GM12892 (cell line): Measurements from ENCODE around the gene RBFOX1.

ENCODE experiments used
- DNase-seq: peaks from one replicate; pipeline ENCODE4 v3.0.0; 2011; ENCODE audit not compliant: insufficient read length
- FAIRE-seq: peaks from 2 replicates; lab custom pipeline; 2011; peaks lifted over from hg19 to GRCh38; lab: Jason Lieb, UNC
- POLR2A ChIP-seq: IDR thresholded peaks from 2 replicates; pipeline ENCODE4 v1.6.1; 2011; ENCODE audit warnings: low read depth, low read length, control low read depth
- POLR2AphosphoS5 ChIP-seq: IDR thresholded peaks from 2 replicates; pipeline ENCODE4 v1.6.1; 2011; ENCODE audit warnings: low read depth, low read length, control low read depth
- TAF1 ChIP-seq: IDR thresholded peaks from 2 replicates; pipeline ENCODE4 v1.6.1; 2011; ENCODE audit warnings: low read depth, mild to moderate bottlenecking, control low read depth, low read length, borderline replicate concordance

Gene RBFOX1

DNA sequence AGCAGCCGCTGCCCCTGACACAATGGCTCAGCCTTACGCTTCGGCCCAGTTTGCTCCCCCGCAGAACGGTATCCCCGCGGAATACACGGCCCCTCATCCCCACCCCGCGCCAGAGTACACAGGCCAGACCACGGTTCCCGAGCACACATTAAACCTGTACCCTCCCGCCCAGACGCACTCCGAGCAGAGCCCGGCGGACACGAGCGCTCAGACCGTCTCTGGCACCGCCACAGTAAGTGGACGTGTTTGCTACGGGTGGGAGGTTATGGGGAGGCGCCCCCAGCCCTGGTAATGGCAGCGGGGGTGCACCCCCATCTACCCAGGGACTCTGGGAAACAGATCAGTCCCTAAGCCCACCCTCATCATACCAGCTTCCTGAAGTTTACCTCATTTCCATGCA lies 185.5 kb downstream of the RBFOX1 start:
- DNase-seq: no peak
- TF ChIP-seq TAF1: no peak
- no peak for TF ChIP-seq POLR2A
- TF ChIP-seq POLR2AphosphoS5: no peak
- FAIRE-seq: no peak

- TF ChIP-seq POLR2A: no peak
- TF ChIP-seq POLR2AphosphoS5: no peak
- TF ChIP-seq TAF1: no peak
- DNase-seq (no peak), FAIRE-seq (no peak)
These were observed 189.2 kb downstream of the RBFOX1 start for GRCh38 chr16:7521834-7522233.

GRCh38 chr16:7524419-7524818 lies 191.8 kb downstream of the RBFOX1 start:
- no peak for TF ChIP-seq POLR2AphosphoS5
- no peak for TF ChIP-seq TAF1
- TF ChIP-seq POLR2A: no peak
- FAIRE-seq (no peak), DNase-seq (no peak)

DNA sequence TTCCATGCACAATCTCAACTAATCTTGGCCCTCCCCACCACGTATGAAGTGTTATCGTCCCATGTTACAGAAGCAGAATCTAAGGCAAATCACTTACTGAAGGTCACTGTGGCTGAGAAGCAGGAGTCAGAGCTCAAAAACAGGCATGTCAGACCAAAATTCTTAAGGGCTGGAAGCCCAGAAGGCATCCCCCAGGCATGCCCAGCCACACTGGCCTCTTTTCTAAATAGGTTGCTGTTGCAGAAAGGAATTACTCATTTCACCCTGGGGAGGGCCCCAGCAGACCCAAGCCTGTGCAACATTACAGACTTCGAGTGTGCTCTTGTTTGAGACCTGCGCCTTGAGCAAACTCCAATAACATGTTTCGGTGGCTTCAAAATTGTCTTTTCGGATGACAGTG lies 194.1 kb downstream of the RBFOX1 start:
- no peak for DNase-seq
- FAIRE-seq: no peak
- TF ChIP-seq POLR2AphosphoS5 (no peak), TAF1 (no peak), POLR2A (no peak)

DNA sequence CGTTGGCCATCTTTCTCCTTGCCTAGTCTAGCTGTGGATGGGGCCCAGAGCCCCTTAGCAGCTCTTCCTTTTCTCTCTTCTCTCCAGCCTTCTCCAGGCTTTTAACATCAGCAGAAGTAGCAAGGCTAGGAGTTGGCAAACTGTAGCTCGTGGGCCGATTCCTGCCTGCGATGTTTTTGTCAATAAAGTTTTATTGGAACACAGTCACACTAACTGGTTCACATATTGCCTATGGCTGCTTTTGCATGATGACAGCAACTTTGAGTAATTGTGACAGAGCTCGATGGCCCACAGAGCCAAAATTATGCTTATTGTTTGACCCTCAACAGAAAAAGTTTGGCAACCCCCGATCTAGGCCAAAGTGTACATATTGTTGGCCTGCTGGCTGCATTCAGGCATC lies 199.9 kb downstream of the RBFOX1 start:
- TF ChIP-seq POLR2A: no peak
- TF ChIP-seq POLR2AphosphoS5: no peak
- no peak for TF ChIP-seq TAF1
- DNase-seq: no peak
- no peak for FAIRE-seq

DNA sequence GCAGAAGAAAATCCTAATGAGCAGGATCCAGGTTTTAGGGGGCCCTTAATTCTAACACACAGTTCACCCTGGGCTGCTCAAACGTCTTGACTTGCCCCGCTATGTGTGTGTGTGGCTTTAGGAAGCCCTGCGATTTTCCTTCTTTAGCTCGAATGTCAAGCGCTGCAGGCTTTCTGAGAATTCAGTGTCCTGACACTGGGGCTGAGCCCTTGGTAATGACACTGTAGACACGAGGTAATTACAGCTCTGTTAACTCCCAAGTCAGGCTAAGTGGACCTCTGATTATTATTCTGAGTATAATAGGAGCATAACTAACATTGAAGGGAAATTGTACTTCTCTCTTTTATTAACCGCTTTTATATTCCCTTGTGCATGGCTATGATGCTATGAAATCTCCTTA lies 202.1 kb downstream of the RBFOX1 start:
- TF ChIP-seq POLR2AphosphoS5 (no peak), TAF1 (no peak), POLR2A (no peak)
- DNase-seq: no peak
- FAIRE-seq: no peak

- no peak for TF ChIP-seq POLR2A
- no peak for TF ChIP-seq TAF1
- no peak for TF ChIP-seq POLR2AphosphoS5
- no peak for DNase-seq
- FAIRE-seq: no peak
These were observed 208.4 kb downstream of the RBFOX1 start for GRCh38 chr16:7541026-7541425.

- FAIRE-seq (no peak), DNase-seq (no peak)
- TF ChIP-seq POLR2A (no peak), TAF1 (no peak)
These were observed 212.6 kb downstream of the RBFOX1 start for GRCh38 chr16:7545251-7545650.

GRCh38 chr16:7546948-7547347 lies 214.3 kb downstream of the RBFOX1 start:
- FAIRE-seq: no peak
- TF ChIP-seq TAF1: no peak
- no peak for TF ChIP-seq POLR2AphosphoS5
- TF ChIP-seq POLR2A: no peak
- no peak for DNase-seq

GRCh38 chr16:7547736-7548135 lies 215.1 kb downstream of the RBFOX1 start:
- TF ChIP-seq POLR2AphosphoS5: no peak
- TF ChIP-seq TAF1: no peak
- DNase-seq: no peak
- FAIRE-seq: no peak

GRCh38 chr16:7548796-7549318 lies 216.2 kb downstream of the RBFOX1 start:
- FAIRE-seq (no peak), DNase-seq (no peak)
- TF ChIP-seq TAF1 (no peak), POLR2A (no peak), POLR2AphosphoS5 (no peak)

GRCh38 chr16:7550096-7550495 lies 217.5 kb downstream of the RBFOX1 start:
- no peak for FAIRE-seq
- no peak for TF ChIP-seq TAF1
- TF ChIP-seq POLR2AphosphoS5: no peak
- TF ChIP-seq POLR2A: no peak
- no peak for DNase-seq

- FAIRE-seq: no peak
- TF ChIP-seq TAF1 (no peak), POLR2A (no peak), POLR2AphosphoS5 (no peak)
- no peak for DNase-seq
These were observed 222.8 kb downstream of the RBFOX1 start for GRCh38 chr16:7555459-7555858.
